CD4-positive, alpha-beta T cell treated with Interleukin-17A for 1 hour (primary cell): ENCODE measurements around the gene HHATL.
A peak's percentile ranks its signal among the peaks of the same experiment; 100 is the strongest.

Experiments
- DNase-seq: peaks from one replicate; pipeline ENCODE4 v3.0.0-alpha.2; 2020

The HHATL gene

GRCh38 chr3:42702066-42702951 is at the start of gene HHATL:
Gene HHATL (minus strand): TSS chr3:42702798. CDS start chr3:42700826, 1,972 bp downstream.
- DNase-seq = no peak

GRCh38 chr3:42751609-42752008 is 49.0 kb upstream of the HHATL start:
- no peak for DNase-seq

- no peak for DNase-seq
Observed at GRCh38 chr3:42750834-42751233, 48.2 kb upstream of the HHATL start.

GRCh38 chr3:42749753-42750231 is 47.2 kb upstream of the HHATL start:
- no peak for DNase-seq

- DNase-seq = no peak
Observed at GRCh38 chr3:42749025-42749752, 46.6 kb upstream of the HHATL start.

GRCh38 chr3:42747581-42747980 is 45.0 kb upstream of the HHATL start:
- DNase-seq = peak; percentile 47

- DNase-seq = no peak
Observed at GRCh38 chr3:42746455-42747450, 44.2 kb upstream of the HHATL start.

GRCh38 chr3:42745776-42746454 is 43.3 kb upstream of the HHATL start:
- DNase-seq = no peak

GRCh38 chr3:42745291-42745745 is 42.7 kb upstream of the HHATL start:
- DNase-seq = no peak

GRCh38 chr3:42743204-42743995 is 40.8 kb upstream of the HHATL start:
- DNase-seq = no peak

- DNase-seq = no peak
Observed at GRCh38 chr3:42742688-42743087, 40.1 kb upstream of the HHATL start.

GRCh38 chr3:42742259-42742658 is 39.7 kb upstream of the HHATL start:
- DNase-seq = no peak

- DNase-seq = no peak
Observed at GRCh38 chr3:42741796-42742195, 39.2 kb upstream of the HHATL start.

GRCh38 chr3:42739401-42740158 is 37.0 kb upstream of the HHATL start:
- DNase-seq = no peak

GRCh38 chr3:42736531-42736930 is 33.9 kb upstream of the HHATL start:
- no peak for DNase-seq

- no peak for DNase-seq
Observed at GRCh38 chr3:42736081-42736480, 33.5 kb upstream of the HHATL start.

GRCh38 chr3:42735615-42736014 is 33.0 kb upstream of the HHATL start:
- DNase-seq = no peak

- no peak for DNase-seq
Observed at GRCh38 chr3:42735019-42735418, 32.4 kb upstream of the HHATL start.

- DNase-seq = no peak
Observed at GRCh38 chr3:42734263-42734860, 31.8 kb upstream of the HHATL start.
